Activated naive CD8-positive, alpha-beta T cell treated with anti-CD3 and anti-CD28 coated beads for 36 hours (primary cell): ENCODE data around the gene RUNX1. TPM values are rescaled to one million over a fixed set of nuclear protein-coding genes. Genes with fewer than 3 reads are reported as not detected.
A peak's percentile ranks its signal among the peaks of the same experiment; 100 is the strongest.

Experiments used
- DNase-seq: peaks from one replicate; pipeline ENCODE4 v3.0.0; 2021
- H3K27ac Mint-ChIP-seq: one replicate; pipeline ENCODE4 v1.8.0; 2022; ENCODE audit warnings: mild to moderate bottlenecking, moderate library complexity, mixed read lengths
- H3K27me3 Mint-ChIP-seq: one replicate; pipeline ENCODE4 v1.8.0; 2022; ENCODE audit warnings: mild to moderate bottlenecking, mixed read lengths
- H3K36me3 Mint-ChIP-seq: one replicate; pipeline ENCODE4 v1.8.0; 2021; ENCODE audit warnings: mild to moderate bottlenecking, mixed read lengths
- H3K4me1 Mint-ChIP-seq: one replicate; pipeline ENCODE4 v1.8.0; 2021; ENCODE audit warnings: mixed read lengths
- H3K4me3 Mint-ChIP-seq: one replicate; pipeline ENCODE4 v1.8.0; 2022; ENCODE audit warnings: mild to moderate bottlenecking, moderate library complexity, mixed read lengths
- H3K9me3 Mint-ChIP-seq: one replicate; pipeline ENCODE4 v1.8.0; 2022; ENCODE audit warnings: mixed read lengths
- total RNA-seq, 2 experiments: library from RNA; stranded (reverse); gene quantifications; one replicate each; pipeline ENCODE4 v1.2.3, GENCODE V29; 2021

Gene RUNX1
- total RNA-seq, 2 experiments from 2014 or later = 16.6 to 18.0 TPM

- Mint-ChIP-seq H3K27me3 (no peaks in the 10 kb centered on the region), H3K4me1 (peaks cover 3% of the 10 kb centered on the region), H3K36me3 (peaks cover 25% of the 10 kb centered on the region), H3K27ac (no peak overlapping the region), H3K4me3 (no peak overlapping the region), H3K9me3 (no peaks in the 10 kb centered on the region)
- DNase-seq = no peak
Observed at GRCh38 chr21:34820051-34820450, 229.1 kb downstream of the RUNX1 start.

GRCh38 chr21:34819357-34819999, 229.6 kb downstream of the RUNX1 start:
- no peak for DNase-seq
- no peak overlapping the region for H3K4me3 Mint-ChIP-seq
- H3K9me3 Mint-ChIP-seq = no peaks in the 10 kb centered on the region
- peaks cover 23% of the 10 kb centered on the region for H3K36me3 Mint-ChIP-seq
- peaks cover 3% of the 10 kb centered on the region for H3K4me1 Mint-ChIP-seq
- no peak overlapping the region for H3K27ac Mint-ChIP-seq
- no peaks in the 10 kb centered on the region for H3K27me3 Mint-ChIP-seq

- Mint-ChIP-seq H3K9me3 (no peaks in the 10 kb centered on the region), H3K36me3 (peaks cover 18% of the 10 kb centered on the region), H3K4me1 (peaks cover 6% of the 10 kb centered on the region), H3K4me3 (no peak overlapping the region), H3K27ac (peak overlapping the region; percentile 42), H3K27me3 (no peaks in the 10 kb centered on the region)
- no peak for DNase-seq
Observed at GRCh38 chr21:34818662-34819158, 230.4 kb downstream of the RUNX1 start.

GRCh38 chr21:34817821-34818661, 231.1 kb downstream of the RUNX1 start:
- Mint-ChIP-seq H3K27me3 (no peaks in the 10 kb centered on the region), H3K9me3 (no peaks in the 10 kb centered on the region), H3K4me3 (no peak overlapping the region), H3K4me1 (peaks cover 8% of the 10 kb centered on the region), H3K36me3 (peaks cover 17% of the 10 kb centered on the region), H3K27ac (peak overlapping the region; percentile 49)
- no peak for DNase-seq

GRCh38 chr21:34815831-34816705, 233.0 kb downstream of the RUNX1 start:
- H3K4me3 Mint-ChIP-seq = no peak overlapping the region
- no peak overlapping the region for H3K27ac Mint-ChIP-seq
- no peak for DNase-seq
- no peaks in the 10 kb centered on the region for H3K9me3 Mint-ChIP-seq
- peaks cover 25% of the 10 kb centered on the region for H3K4me1 Mint-ChIP-seq
- H3K27me3 Mint-ChIP-seq = no peaks in the 10 kb centered on the region
- peaks cover 26% of the 10 kb centered on the region for H3K36me3 Mint-ChIP-seq

GRCh38 chr21:34814529-34814951, 234.6 kb downstream of the RUNX1 start:
- Mint-ChIP-seq H3K27me3 (no peaks in the 10 kb centered on the region), H3K36me3 (peaks cover 28% of the 10 kb centered on the region), H3K4me3 (no peak overlapping the region), H3K9me3 (no peaks in the 10 kb centered on the region), H3K4me1 (peaks cover 32% of the 10 kb centered on the region), H3K27ac (peak overlapping the region; percentile 10)
- DNase-seq = no peak

GRCh38 chr21:34813266-34813894, 235.7 kb downstream of the RUNX1 start:
- H3K9me3 Mint-ChIP-seq = no peaks in the 10 kb centered on the region
- peaks cover 36% of the 10 kb centered on the region for H3K36me3 Mint-ChIP-seq
- H3K27ac Mint-ChIP-seq = no peak overlapping the region

GRCh38 chr21:34812504-34813265, 236.4 kb downstream of the RUNX1 start:
- Mint-ChIP-seq H3K4me1 (peaks cover 51% of the 10 kb centered on the region), H3K27me3 (no peaks in the 10 kb centered on the region), H3K36me3 (peaks cover 39% of the 10 kb centered on the region), H3K4me3 (no peak overlapping the region), H3K9me3 (no peaks in the 10 kb centered on the region), H3K27ac (no peak overlapping the region)
- no peak for DNase-seq

More at GRCh38 chr21:34813266-34813894, 235.7 kb downstream of the RUNX1 start:
- DNase-seq = no peak
- peaks cover 44% of the 10 kb centered on the region for H3K4me1 Mint-ChIP-seq
- H3K4me3 Mint-ChIP-seq = no peak overlapping the region
- H3K27me3 Mint-ChIP-seq = no peaks in the 10 kb centered on the region

- Mint-ChIP-seq H3K27ac (no peak overlapping the region), H3K27me3 (no peaks in the 10 kb centered on the region), H3K9me3 (peaks cover 5% of the 10 kb centered on the region), H3K4me3 (no peak overlapping the region), H3K4me1 (peaks cover 63% of the 10 kb centered on the region), H3K36me3 (peaks cover 49% of the 10 kb centered on the region)
- no peak for DNase-seq
Observed at GRCh38 chr21:34811368-34811767, 237.7 kb downstream of the RUNX1 start.

- H3K9me3 Mint-ChIP-seq = peaks cover 8% of the 10 kb centered on the region
- H3K27ac Mint-ChIP-seq = no peak overlapping the region
- H3K36me3 Mint-ChIP-seq = peaks cover 50% of the 10 kb centered on the region
- no peak overlapping the region for H3K4me3 Mint-ChIP-seq
- peaks cover 65% of the 10 kb centered on the region for H3K4me1 Mint-ChIP-seq
- H3K27me3 Mint-ChIP-seq = no peaks in the 10 kb centered on the region
- DNase-seq = no peak
Observed at GRCh38 chr21:34810786-34811185, 238.3 kb downstream of the RUNX1 start.

- H3K36me3 Mint-ChIP-seq = peaks cover 59% of the 10 kb centered on the region
- no peak for DNase-seq
- peaks cover 68% of the 10 kb centered on the region for H3K4me1 Mint-ChIP-seq
- no peaks in the 10 kb centered on the region for H3K27me3 Mint-ChIP-seq
- H3K27ac Mint-ChIP-seq = no peak overlapping the region
- peaks cover 14% of the 10 kb centered on the region for H3K9me3 Mint-ChIP-seq
- H3K4me3 Mint-ChIP-seq = no peak overlapping the region
Observed at GRCh38 chr21:34809822-34810221, 239.3 kb downstream of the RUNX1 start.

- no peak for DNase-seq
- peak overlapping the region; percentile 87 for H3K27ac Mint-ChIP-seq
- H3K36me3 Mint-ChIP-seq = peaks cover 65% of the 10 kb centered on the region
- H3K4me3 Mint-ChIP-seq = peak overlapping the region; percentile 47
- peaks cover 73% of the 10 kb centered on the region for H3K4me1 Mint-ChIP-seq
- peaks cover 15% of the 10 kb centered on the region for H3K9me3 Mint-ChIP-seq
- no peaks in the 10 kb centered on the region for H3K27me3 Mint-ChIP-seq
Observed at GRCh38 chr21:34808569-34809204, 240.4 kb downstream of the RUNX1 start.

GRCh38 chr21:34807881-34808568, 241.1 kb downstream of the RUNX1 start:
- peak overlapping the region; percentile 47 for H3K4me3 Mint-ChIP-seq
- H3K4me1 Mint-ChIP-seq = peaks cover 73% of the 10 kb centered on the region

More at GRCh38 chr21:34807881-34808568, 241.1 kb downstream of the RUNX1 start:
- Mint-ChIP-seq H3K27ac (peak overlapping the region; percentile 87), H3K36me3 (peaks cover 67% of the 10 kb centered on the region), H3K9me3 (peaks cover 15% of the 10 kb centered on the region), H3K27me3 (no peaks in the 10 kb centered on the region)
- DNase-seq = peak; percentile 67
